ENCODE results near the gene GRIK2. TPM values are rescaled to one million over a fixed set of nuclear protein-coding genes. Genes with fewer than 3 reads are reported as not detected.

The GRIK2 gene
- polyA plus RNA-seq, 1 of the 3 experiments (the other 2 are of a cell fraction), result 0.30 TPM

GRCh38 chr6:101597693-101598092 lies 204.2 kb downstream of the GRIK2 start:
- Histone ChIP-seq H3K4me1 (ENCODE audit: control insufficient read depth in 1 of 2, insufficient read depth in 2 of 2, low read depth in 1 of 2, low read length in 1 of 2) (no peaks in the 10 kb centered on the region), H3K4me3 (ENCODE audit: low read depth in 2 of 2, low read length in 1 of 2) (no peak overlapping the region), H4K20me1 (ENCODE audit: insufficient read depth) (no peaks in the 10 kb centered on the region), H3K4me2 (no peak overlapping the region), H3K27ac (ENCODE audit: low read depth in 2 of 2, low read length in 1 of 2) (no peak overlapping the region), H3K9ac (no peak overlapping the region), H3K27me3 (ENCODE audit: insufficient read depth) (no peaks in the 10 kb centered on the region), H3K9me3 (no peaks in the 10 kb centered on the region), H2AFZ (ENCODE audit: low read depth) (no peak overlapping the region), H3K36me3 (replicated peaks in 1 of 2; ENCODE audit: control insufficient read depth in 1 of 2, insufficient read depth in 2 of 2, low read length in 1 of 2) (no peaks in the 10 kb centered on the region), H3K79me2 (ENCODE audit: insufficient read depth) (no peaks in the 10 kb centered on the region), H3K9me2 (no peaks in the 10 kb centered on the region), H3F3A (replicated peaks; ENCODE audit: insufficient read depth) (no peaks in the 10 kb centered on the region)
- 59% methylated on average over 4 of the region's 4 CpGs for whole genome bisulfite sequencing (ENCODE audit: low lambda C conversion rate)
- no peak for DNase-seq
- CTCF ChIA-PET, result no interaction called here
- POLR2A ChIA-PET, result no interaction called here
- TF ChIP-seq MXI1 (IDR thresholded peaks at IDR 0.05; ENCODE audit: low read depth, low read length) (no peak), CHD2 (IDR thresholded peaks at IDR 0.05; ENCODE audit: low read length, partially characterized antibody) (no peak), POLR2AphosphoS5 (IDR thresholded peaks at IDR 0.05; ENCODE audit: low read depth, low read length) (no peak), TAF1 (IDR thresholded peaks at IDR 0.05; ENCODE audit: borderline replicate concordance, low read depth, low read length) (no peak), FOXJ3 (CRISPR knock-in tag; IDR thresholded peaks at IDR 0.05) (no peak), JUND (IDR thresholded peaks at IDR 0.05) (no peak), TCF12 (IDR thresholded peaks at IDR 0.05) (no peak), IRF3 (IDR thresholded peaks at IDR 0.05; ENCODE audit: low read depth, low read length) (no peak), RCOR1 (IDR thresholded peaks at IDR 0.05; ENCODE audit: low read length) (no peak), YY1 (IDR thresholded peaks at IDR 0.05; ENCODE audit: low read depth) (no peak), SMC3 (IDR thresholded peaks at IDR 0.05; ENCODE audit: low read depth, low read length) (no peak), EZH2phosphoT487 (IDR thresholded peaks at IDR 0.05; ENCODE audit: borderline replicate concordance, low read depth) (no peak), MAX (IDR thresholded peaks at IDR 0.05; ENCODE audit: low read depth) (no peak), PBX3 (IDR thresholded peaks at IDR 0.05) (no peak), TEAD4 (IDR thresholded peaks at IDR 0.05; ENCODE audit: borderline replicate concordance, insufficient read depth) (no peak), GABPA (IDR thresholded peaks at IDR 0.05; ENCODE audit: low read depth) (no peak), SIN3A (IDR thresholded peaks at IDR 0.05; ENCODE audit: borderline replicate concordance, low read depth, low read length) (no peak)

- H3K79me2 ChIP-seq (ENCODE audit: insufficient read depth), result no peaks in the 10 kb centered on the region
- no peaks in the 10 kb centered on the region for H3K36me3 ChIP-seq (replicated peaks in 1 of 2; ENCODE audit: control insufficient read depth in 1 of 2, insufficient read depth in 2 of 2, low read length in 1 of 2)
- H3K9me3 ChIP-seq, result no peaks in the 10 kb centered on the region
- WGBS (ENCODE audit: low lambda C conversion rate), result 69% methylated on average over 5 of the region's 5 CpGs
- DNase-seq, result no peak
- H3K4me1 ChIP-seq (ENCODE audit: control insufficient read depth in 1 of 2, insufficient read depth in 2 of 2, low read depth in 1 of 2, low read length in 1 of 2), result no peaks in the 10 kb centered on the region; a peak in 1 of 4 replicates
- no peak overlapping the region for H3K27ac ChIP-seq (ENCODE audit: low read depth in 2 of 2, low read length in 1 of 2)
- H3F3A ChIP-seq (replicated peaks; ENCODE audit: insufficient read depth), result no peaks in the 10 kb centered on the region
- ChIA-PET POLR2A (no interaction called here), CTCF (no interaction called here)
- H3K9me2 ChIP-seq, result no peaks in the 10 kb centered on the region
- H2AFZ ChIP-seq (ENCODE audit: low read depth), result no peak overlapping the region
- H3K9ac ChIP-seq, result no peak overlapping the region
- H3K4me2 ChIP-seq, result no peak overlapping the region
- TF ChIP-seq RXRA (IDR thresholded peaks at IDR 0.05; ENCODE audit: borderline replicate concordance, low read depth), result no peak
- no peak for TF ChIP-seq YY1 (IDR thresholded peaks at IDR 0.05; ENCODE audit: low read depth)
- H3K4me3 ChIP-seq (ENCODE audit: low read depth in 2 of 2, low read length in 1 of 2), result no peak overlapping the region
- H4K20me1 ChIP-seq (ENCODE audit: insufficient read depth), result no peaks in the 10 kb centered on the region
- H3K27me3 ChIP-seq (ENCODE audit: insufficient read depth), result no peaks in the 10 kb centered on the region
Observed at GRCh38 chr6:101605426-101605825, 211.9 kb downstream of the GRIK2 start.
